Aorta (tissue), 5 donors: ENCODE measurements around the gene EEF2K. TPM values are rescaled to one million over a fixed set of nuclear protein-coding genes. Genes with fewer than 3 reads are reported as not detected.

ENCODE experiments used
- ATAC-seq: fragments of 200-7000 bp; cut with Tn5 transposase; one replicate; pipeline ENCODE4 v1.9.1; 2022; ENCODE audit warnings: moderate library complexity; ENCODE audit not compliant: low FRiP score
- DNase-seq, 2 donors: peaks; one replicate each; pipeline ENCODE4 v3.0.0-alpha.2; 2020
- H3K27ac ChIP-seq, 2 donors: one replicate each; pipeline ENCODE4 v1.5.1; 2013; ENCODE audit warnings: low read length in 2 of 2, mild to moderate bottlenecking in 2 of 2, moderate library complexity in 2 of 2, control low read depth in 1 of 2, inconsistent platforms in 1 of 2, low read depth in 1 of 2
- H3K27me3 ChIP-seq, 2 donors: one replicate each; pipeline ENCODE4 v1.6.1; 2013; ENCODE audit warnings: control low read depth in 1 of 2, low read length in 1 of 2, mild to moderate bottlenecking in 1 of 2, moderate library complexity in 1 of 2; ENCODE audit not compliant: insufficient read depth in 2 of 2, control insufficient read depth in 1 of 2
- H3K36me3 ChIP-seq, 2 donors: one replicate each; pipeline ENCODE4 v1.6.1; 2013; ENCODE audit warnings: control low read depth in 1 of 2, low read length in 1 of 2, mild to moderate bottlenecking in 1 of 2; ENCODE audit not compliant: insufficient read depth in 2 of 2, control insufficient read depth in 1 of 2
- H3K4me1 ChIP-seq, 2 donors: one replicate each; pipeline ENCODE4 v1.6.1; 2013; ENCODE audit warnings: low read length in 2 of 2, control low read depth in 1 of 2, mild to moderate bottlenecking in 1 of 2, moderate library complexity in 1 of 2; ENCODE audit not compliant: insufficient read depth in 2 of 2, control insufficient read depth in 1 of 2
- H3K4me3 ChIP-seq, 2 donors: one replicate each; pipeline ENCODE4 v1.5.1; 2013; ENCODE audit warnings: low read length in 2 of 2, control low read depth in 1 of 2, mild to moderate bottlenecking in 1 of 2
- H3K9me3 ChIP-seq: one replicate; pipeline ENCODE4 v1.6.1; 2013; ENCODE audit warnings: mild to moderate bottlenecking, low read length; ENCODE audit not compliant: control insufficient read depth
- WGBS, 2 donors: extraction: QIAGEN DNeasy Blood & Tissue Kit; methylation state at CpG; one replicate each; pipeline ENCODE4 v1.1.7; 2013; 5-methylcytosine and 5-hydroxymethylcytosine counted together
- intact Hi-C, 2 donors: fragments of 100-400 bp; cut with DNase I; formaldehyde crosslinking; loops; one replicate each; pipeline versions ENCODE4 v1.14.2 to v1.15.0; 2022
- polyA plus RNA-seq, 2 donors: library from polyadenylated mRNA; stranded (reverse); fragments of 200-250 nt; gene quantifications; one replicate each; pipeline ENCODE4 v1.2.3, GENCODE V29; 2013
- total RNA-seq, 2 donors: library from RNA; stranded (reverse); fragmentation: NEBNext Ultra II Directional; extraction: Animal tissue kit (Norgen Biotek cat#: 25700); gene quantifications; one replicate each; pipeline ENCODE4 v1.2.1, GENCODE V29; 2021
- donor health status: healthy with polysubstance abuse.
- donor health status: Bipolar disorder and iron deficiency.
- donor health status: DM: no; HTN: no; CAD: no.
- donor health status: DM: no; HTN: no; CAD: no.
- donor health status: DM: yes; HTN: yes; CAD: no.

The EEF2K gene
- total and polyA plus RNA-seq, 4 donors = 9.3 to 56.3 (median 26.3) TPM

DNA sequence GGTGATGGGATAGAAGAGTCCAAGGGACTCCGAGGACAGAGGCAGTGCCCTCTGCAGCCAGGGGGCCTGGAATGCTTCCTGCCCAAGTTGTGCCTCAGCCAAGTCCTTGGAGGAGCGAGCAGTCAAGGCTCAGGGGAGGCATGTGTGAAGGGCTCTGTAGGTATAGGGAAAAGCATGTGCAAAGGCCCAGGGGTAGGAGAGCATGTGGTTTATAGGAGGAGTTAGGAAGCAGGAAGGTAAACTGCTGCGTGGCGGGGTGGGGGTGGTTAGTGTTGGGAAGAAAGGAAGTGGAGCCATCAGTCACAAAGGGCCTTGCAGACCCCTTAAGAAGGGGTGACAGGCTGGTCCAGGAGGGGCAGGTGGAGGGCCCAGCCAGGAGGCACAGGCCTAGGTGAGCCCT lies 98.3 kb downstream of the EEF2K start:
- ATAC-seq (no peak), DNase-seq (no peak)
- Histone ChIP-seq H3K27me3 (no peaks in the 10 kb centered on the region), H3K36me3 (peaks cover 0 to 9% of the 10 kb centered on the region in 2 donors), H3K4me1 (no peaks in the 10 kb centered on the region), H3K4me3 (no peak overlapping the region), H3K9me3 (no peaks in the 10 kb centered on the region), H3K27ac (no peak overlapping the region)
- intact Hi-C loops = no loop called here
- WGBS, 2 donors = 92 to 93% methylated on average over 4 of the region's 4 CpGs

DNA sequence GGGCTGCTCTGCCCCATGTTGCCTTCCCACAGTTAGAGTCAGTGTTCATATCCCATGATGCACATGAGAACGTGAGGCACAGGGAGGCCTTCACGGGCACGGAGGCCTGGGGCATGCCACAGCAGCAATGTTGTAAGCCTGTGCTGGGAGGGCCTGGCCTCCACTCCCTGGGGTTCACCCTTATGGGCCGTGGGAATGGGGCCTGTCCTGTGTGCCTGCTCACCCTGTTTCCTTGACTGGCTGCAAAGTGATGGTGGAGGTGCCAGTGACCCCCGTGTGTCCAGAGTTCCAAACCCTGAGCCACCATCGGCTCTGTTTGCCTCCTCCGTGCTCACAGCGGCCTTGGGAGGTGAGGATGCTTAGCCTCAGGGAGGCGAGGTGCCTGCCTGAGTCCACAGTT lies 100.7 kb downstream of the EEF2K start:
- ATAC-seq (no peak), DNase-seq (no peak)
- H3K27me3 ChIP-seq = no peaks in the 10 kb centered on the region
- no peak overlapping the region for H3K27ac ChIP-seq
- H3K9me3 ChIP-seq = no peaks in the 10 kb centered on the region
- WGBS, 2 donors = 86 to 89% methylated on average over 9 of the region's 9 CpGs
- H3K4me3 ChIP-seq = no peak overlapping the region
- intact Hi-C loops = no loop called here
- peaks cover 0 to 9% of the 10 kb centered on the region in 2 donors for H3K36me3 ChIP-seq
- H3K4me1 ChIP-seq = no peaks in the 10 kb centered on the region

- no peaks in the 10 kb centered on the region for H3K4me1 ChIP-seq
- H3K27ac ChIP-seq = no peak overlapping the region
- WGBS, 2 donors = 91 to 95% methylated on average over 10 of the region's 10 CpGs
- intact Hi-C loops = no loop called here
- peaks cover 0 to 8% of the 10 kb centered on the region in 2 donors for H3K36me3 ChIP-seq
- H3K9me3 ChIP-seq = no peaks in the 10 kb centered on the region
- H3K27me3 ChIP-seq = no peaks in the 10 kb centered on the region
- DNase-seq (no peak), ATAC-seq (no peak)
- no peak overlapping the region for H3K4me3 ChIP-seq
These were observed 101.8 kb downstream of the EEF2K start for GRCh38 chr16:22307838-22308237.

DNA sequence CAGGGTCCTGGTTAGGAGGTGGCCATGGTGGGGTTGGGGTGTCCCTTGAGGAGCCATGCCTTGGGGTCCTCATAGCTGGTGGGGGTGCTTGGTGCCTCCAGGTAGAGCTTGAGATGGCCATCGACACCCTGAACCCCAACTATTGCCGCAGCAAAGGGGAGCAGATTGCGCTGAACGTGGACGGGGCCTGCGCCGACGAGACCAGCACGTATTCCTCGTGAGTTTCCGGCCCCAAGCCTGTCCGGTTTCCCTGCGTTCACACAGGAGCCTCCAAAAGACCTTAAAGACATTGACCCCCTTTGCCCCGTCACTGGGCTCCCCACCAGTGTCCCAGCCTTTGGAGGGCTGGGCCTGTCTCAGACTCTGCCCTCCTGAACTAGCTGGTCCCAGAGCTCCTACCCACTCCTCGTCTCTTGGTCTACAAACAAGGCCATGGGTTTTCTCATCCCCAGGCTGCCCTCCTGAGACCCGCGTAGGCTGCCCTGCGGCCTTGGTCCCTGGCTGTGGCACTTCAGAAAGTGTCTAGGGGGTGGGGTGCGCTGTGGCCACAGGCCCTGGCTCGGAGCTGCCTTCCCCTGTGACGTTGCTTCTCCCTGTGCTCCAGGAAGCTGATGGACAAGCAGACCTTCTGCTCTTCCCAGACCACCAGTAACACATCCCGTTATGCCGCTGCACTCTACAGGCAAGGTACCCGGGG lies 102.9 kb downstream of the EEF2K start:
- H3K36me3 ChIP-seq = peaks cover 0 to 8% of the 10 kb centered on the region in 2 donors
- ATAC-seq (no peak), DNase-seq (no peak)
- 94 to 95% methylated on average over 24 of the region's 24 CpGs for WGBS, 2 donors
- intact Hi-C loops = no loop called here
- H3K9me3 ChIP-seq = no peaks in the 10 kb centered on the region
- no peaks in the 10 kb centered on the region for H3K27me3 ChIP-seq
- no peak overlapping the region for H3K4me3 ChIP-seq
- no peak overlapping the region for H3K27ac ChIP-seq
- no peaks in the 10 kb centered on the region for H3K4me1 ChIP-seq

DNA sequence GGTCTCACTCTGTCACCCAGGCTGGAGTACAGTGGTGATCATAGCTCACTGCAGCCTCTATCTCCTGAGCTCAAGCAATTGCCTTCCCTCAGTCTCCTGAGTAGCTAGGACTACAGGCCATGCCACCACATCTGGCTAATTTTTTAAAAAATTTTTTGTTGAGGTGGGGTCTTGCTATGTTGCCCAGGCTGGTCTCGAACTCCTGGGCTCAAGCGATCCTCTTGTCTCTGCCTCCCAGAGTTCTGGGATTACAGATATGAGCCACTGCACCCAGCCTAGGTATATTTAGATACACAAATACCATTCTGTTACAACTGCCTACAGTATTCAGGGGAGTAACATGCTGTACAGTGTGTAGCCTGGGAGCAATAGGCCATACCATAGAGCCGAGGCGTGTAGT lies 105.4 kb downstream of the EEF2K start:
- no peaks in the 10 kb centered on the region for H3K4me1 ChIP-seq
- no peaks in the 10 kb centered on the region for H3K27me3 ChIP-seq
- peaks cover 0 to 5% of the 10 kb centered on the region in 2 donors for H3K36me3 ChIP-seq
- WGBS, 2 donors = 92 to 96% methylated on average over 4 of the region's 4 CpGs
- no peaks in the 10 kb centered on the region for H3K9me3 ChIP-seq
- DNase-seq (no peak), ATAC-seq (no peak)
- no peak overlapping the region for H3K4me3 ChIP-seq
- intact Hi-C loops = no loop called here
- no peak overlapping the region for H3K27ac ChIP-seq

DNA sequence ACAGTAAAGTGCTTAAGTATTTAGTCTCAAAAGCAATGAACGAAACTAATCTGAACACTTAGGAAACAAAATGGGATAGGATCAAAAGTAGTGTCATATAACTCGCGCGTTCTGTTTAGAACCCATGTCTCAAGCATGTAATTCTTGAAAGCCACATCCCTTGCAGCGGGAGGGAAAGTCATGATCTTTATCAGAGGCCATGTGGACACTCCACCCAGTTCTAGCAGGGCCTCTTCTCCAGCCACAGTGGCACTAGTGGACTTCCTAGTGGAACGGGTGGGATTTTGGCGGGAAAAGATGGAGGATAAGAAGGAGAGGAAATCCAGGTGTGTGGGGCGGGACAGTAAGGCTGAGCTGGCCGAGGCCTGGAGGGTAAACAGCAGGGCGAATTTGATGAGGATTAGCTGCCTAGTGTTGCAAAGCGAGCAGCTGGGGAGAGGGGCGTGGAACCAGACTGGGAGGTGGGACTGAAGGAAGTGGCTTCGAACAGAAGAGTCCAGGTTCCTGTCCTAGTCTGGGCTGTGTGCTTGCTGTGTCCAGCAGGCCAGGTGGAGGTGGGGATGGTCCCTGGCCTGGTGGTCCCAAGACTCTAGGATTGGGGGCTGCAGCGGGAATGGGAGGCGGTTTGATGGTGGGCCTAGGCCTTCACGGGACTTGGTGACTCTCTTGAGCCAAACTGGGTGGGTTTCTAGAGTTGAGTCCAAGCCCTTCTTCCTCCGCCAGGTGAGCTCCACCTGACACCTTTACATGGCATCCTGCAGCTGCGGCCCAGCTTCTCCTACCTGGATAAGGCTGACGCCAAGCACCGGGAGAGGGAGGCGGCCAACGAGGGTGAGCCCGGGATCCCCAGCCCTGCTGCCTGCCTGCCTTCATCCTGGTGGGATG lies 107.1 kb downstream of the EEF2K start:
- intact Hi-C loops = no loop called here
- no peak for DNase-seq
- WGBS, 2 donors = 93% methylated on average over 23 of the region's 23 CpGs

GRCh38 chr16:22313876-22314470 lies 107.9 kb downstream of the EEF2K start:
- H3K9me3 ChIP-seq = no peaks in the 10 kb centered on the region
- ATAC-seq (no peak), DNase-seq (no peak)
- no peaks in the 10 kb centered on the region for H3K4me1 ChIP-seq
- no peak overlapping the region for H3K4me3 ChIP-seq
- H3K27me3 ChIP-seq = no peaks in the 10 kb centered on the region
- 92 to 93% methylated on average over 10 of the region's 10 CpGs for WGBS, 2 donors
- intact Hi-C loops = no loop called here
- no peak overlapping the region for H3K27ac ChIP-seq
- peaks cover 0 to 2% of the 10 kb centered on the region in 2 donors for H3K36me3 ChIP-seq

More for the DNA sequence above, 107.1 kb downstream of the EEF2K start:
- Histone ChIP-seq H3K4me1 (no peaks in the 10 kb centered on the region), H3K9me3 (no peaks in the 10 kb centered on the region), H3K36me3 (peaks cover 0 to 5% of the 10 kb centered on the region in 2 donors), H3K27me3 (no peaks in the 10 kb centered on the region), H3K27ac (no peak overlapping the region), H3K4me3 (no peak overlapping the region)
- no peak for ATAC-seq

DNA sequence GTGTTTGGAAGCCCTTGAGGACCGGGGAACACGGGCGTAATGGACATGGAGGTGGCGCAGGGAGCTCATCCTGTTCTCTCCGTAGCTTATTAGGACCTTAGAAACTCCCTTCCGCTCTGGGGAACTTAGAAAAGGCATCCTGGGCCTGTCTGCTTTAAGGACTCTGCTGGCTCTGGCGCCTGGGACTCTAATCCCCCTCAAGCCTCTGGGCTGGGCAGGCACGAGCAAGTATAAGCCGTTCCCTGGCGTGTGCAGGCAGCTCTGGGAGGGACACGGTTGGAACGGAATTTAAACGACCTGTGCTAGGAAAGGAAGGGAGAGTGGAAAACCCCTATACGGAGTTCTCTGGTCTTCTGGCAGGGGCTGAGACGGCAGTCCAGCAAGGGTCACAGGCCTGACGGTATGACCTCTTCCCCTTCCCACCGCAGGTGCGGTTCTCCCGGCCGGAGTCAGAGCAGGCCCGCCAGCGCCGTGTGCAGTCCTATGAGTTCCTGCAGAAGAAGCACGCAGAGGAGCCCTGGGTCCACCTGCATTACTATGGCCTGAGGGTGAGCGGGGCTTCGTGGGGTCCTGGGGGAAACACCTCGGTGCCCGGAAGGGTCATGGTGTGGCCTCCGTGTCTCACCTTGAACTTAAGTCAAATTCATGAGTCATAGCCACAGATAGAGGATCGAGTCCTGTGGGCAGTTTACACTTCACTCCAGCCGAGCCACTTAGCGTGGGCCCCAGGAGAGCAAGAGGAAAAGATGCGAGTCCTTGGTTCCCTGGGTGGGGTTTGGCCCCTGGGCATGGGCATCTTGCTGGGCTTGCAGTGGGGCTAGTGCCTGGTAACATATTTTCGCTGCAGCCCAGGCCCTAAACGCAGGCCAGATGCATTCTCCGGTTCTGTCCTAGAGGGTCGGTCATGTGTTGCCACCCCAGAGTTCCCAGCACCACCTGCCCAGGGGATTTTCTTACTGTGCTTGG lies 108.9 kb downstream of the EEF2K start:
- WGBS, 2 donors = 88 to 90% methylated on average over 37 of the region's 37 CpGs
- DNase-seq = no peak
- ATAC-seq = no peak
- Histone ChIP-seq H3K27me3 (no peaks in the 10 kb centered on the region), H3K36me3 (peaks cover 0 to 2% of the 10 kb centered on the region in 2 donors), H3K4me1 (no peaks in the 10 kb centered on the region), H3K4me3 (no peak overlapping the region), H3K27ac (no peak overlapping the region), H3K9me3 (no peaks in the 10 kb centered on the region)
- intact Hi-C loops = no loop called here
